Stimulated activated CD8-positive, alpha-beta memory T cell treated with anti-CD3 and anti-CD28 coated beads, Interleukin-4, amount 100 ng/mL, for 1 hour (primary cell): Measurements from ENCODE around the gene ORC2.
"Not testable (repeated sequence)": the region's sequence is repeated elsewhere in the genome, so short reads cannot be mapped to it uniquely, and the experiment has no call there.

ENCODE experiments used
- DNase-seq, 2 donors: peaks; one replicate each; pipeline ENCODE4 v3.0.0-alpha.2; 2020; ENCODE audit warnings: low read depth in 2 of 2, low spot score in 1 of 2

Gene ORC2

GRCh38 chr2:200939832-200940231, 23.6 kb downstream of the ORC2 start:
- DNase-seq, result no peak

GRCh38 chr2:200930947-200931626, 32.4 kb downstream of the ORC2 start:
- DNase-seq, result no peak

GRCh38 chr2:200929334-200930249, 33.9 kb downstream of the ORC2 start:
- no peak for DNase-seq

GRCh38 chr2:200922439-200922838, 41.0 kb downstream of the ORC2 start:
- DNase-seq, result no peak

- DNase-seq, result no peak
Measured at GRCh38 chr2:200913654-200914053, 49.8 kb downstream of the ORC2 start.

- no peak for DNase-seq
Measured at GRCh38 chr2:200909958-200910357, 53.5 kb downstream of the ORC2 start.

- no peak for DNase-seq
Measured at GRCh38 chr2:200905618-200906296, 57.7 kb downstream of the ORC2 start.

GRCh38 chr2:200901459-200902072, 61.9 kb downstream of the ORC2 start:
- peak; percentile 31 to 49 for DNase-seq

GRCh38 chr2:200899482-200899881, 64.0 kb downstream of the ORC2 start:
- no peak for DNase-seq

- peak; percentile 94 to 95 for DNase-seq
Measured at GRCh38 chr2:200888704-200889625, 74.5 kb downstream of the ORC2 start, which contains the start of the genes NIF3L1 and PPIL3. Gene NIF3L1 (plus strand): TSS chr2:200889371. CDS start chr2:200891944, 2,573 bp downstream. Gene PPIL3 (minus strand): TSS chr2:200889077. CDS start chr2:200887615, 1,462 bp downstream.

- DNase-seq, result not testable (repeated sequence)
Measured at GRCh38 chr2:200881715-200882249, 81.7 kb downstream of the ORC2 start.

GRCh38 chr2:200878289-200878880, 85.1 kb downstream of the ORC2 start:
- DNase-seq, result no peak

- DNase-seq, result no peak
Measured at GRCh38 chr2:200877443-200877842, 86.0 kb downstream of the ORC2 start.

- DNase-seq, result no peak
Measured at GRCh38 chr2:200873560-200873959, 89.9 kb downstream of the ORC2 start.

GRCh38 chr2:200871151-200871550, 92.3 kb downstream of the ORC2 start:
- DNase-seq, result no peak

- DNase-seq, result no peak
Measured at GRCh38 chr2:200869014-200869413, 94.4 kb downstream of the ORC2 start.

GRCh38 chr2:200864176-200865034, 99.1 kb downstream of the ORC2 start, which contains the start of gene CLK1:
Gene CLK1 (minus strand): TSS chr2:200864658. CDS start chr2:200861862, 2,796 bp downstream.
- peak; percentile 92 to 94 for DNase-seq

GRCh38 chr2:200863782-200864175, 99.7 kb downstream of the ORC2 start:
- no peak for DNase-seq
